SK-N-SH treated with all-trans-retinoic acid at 6 μM for 48 hours (cell line): ENCODE data around the gene LEFTY1.

Source experiments
- ATAC-seq: fragments of 200-7000 bp; cut with Tn5 transposase; 3 replicates; pipeline ENCODE4 v1.9.1; 2020; ENCODE audit warnings: mild to moderate bottlenecking, moderate library complexity
- ARNTL ChIP-seq: fragments of 450-650 bp; formaldehyde crosslinking; IDR thresholded peaks from 2 replicates; pipeline ENCODE4 v1.5.0; 2020; ENCODE audit warnings: low read depth, mild to moderate bottlenecking, moderate library complexity, borderline replicate concordance
- BACH2 ChIP-seq: fragments of 250-450 bp; sonication (Bioruptor Pico); IDR thresholded peaks from 2 replicates; pipeline ENCODE4 v1.9.0; 2021; ENCODE audit warnings: mild to moderate bottlenecking, borderline replicate concordance
- CSDC2 ChIP-seq: fragments of 250-450 bp; sonication (Bioruptor Pico); IDR thresholded peaks from 2 replicates; pipeline ENCODE4 v1.5.0; 2020; ENCODE audit warnings: mild to moderate bottlenecking, moderate library complexity
- ESRRG ChIP-seq: fragments of 250-450 bp; sonication (Bioruptor Pico); IDR thresholded peaks from 2 replicates; pipeline ENCODE4 v1.6.1; 2021; ENCODE audit warnings: mild to moderate bottlenecking
- ISL1 ChIP-seq: fragments of 250-450 bp; sonication (Bioruptor Pico); IDR thresholded peaks from 2 replicates; pipeline ENCODE4 v2.1.2; 2022; ENCODE audit warnings: mild to moderate bottlenecking, moderate library complexity
- OSR1 ChIP-seq: fragments of 250-450 bp; sonication (Bioruptor Pico); IDR thresholded peaks from 2 replicates; pipeline ENCODE4 v1.8.0; 2022; ENCODE audit warnings: moderate library complexity, mild to moderate bottlenecking, inconsistent platforms
- PPARA ChIP-seq: fragments of 250-450 bp; sonication (Bioruptor Pico); IDR thresholded peaks from 2 replicates; pipeline ENCODE4 v1.5.0; 2020; ENCODE audit warnings: mild to moderate bottlenecking, borderline replicate concordance
- RARB ChIP-seq: fragments of 250-450 bp; sonication (Bioruptor Pico); IDR thresholded peaks from 2 replicates; pipeline ENCODE4 v1.8.0; 2021; ENCODE audit warnings: mild to moderate bottlenecking, moderate library complexity
- SNAI2 ChIP-seq: fragments of 250-450 bp; sonication (Bioruptor Pico); IDR thresholded peaks from 2 replicates; pipeline ENCODE4 v1.5.0; 2020; ENCODE audit warnings: mild to moderate bottlenecking, moderate library complexity
- TCF4 ChIP-seq: fragments of 250-450 bp; sonication (Bioruptor Pico); IDR thresholded peaks from 2 replicates; pipeline ENCODE4 v1.8.0; 2021; ENCODE audit warnings: mild to moderate bottlenecking, moderate library complexity, borderline replicate concordance
- TOX ChIP-seq: fragments of 250-450 bp; sonication (Bioruptor Pico); IDR thresholded peaks from 2 replicates; pipeline ENCODE4 v1.8.0; 2021; ENCODE audit warnings: mild to moderate bottlenecking, moderate library complexity, borderline replicate concordance
- ZC3H10 ChIP-seq: fragments of 250-450 bp; sonication (Bioruptor Pico); IDR thresholded peaks from 2 replicates; pipeline ENCODE4 v1.5.1; 2021; ENCODE audit warnings: mild to moderate bottlenecking, moderate library complexity
- ZFP3 ChIP-seq: fragments of 250-450 bp; sonication (Bioruptor Pico); IDR thresholded peaks from 2 replicates; pipeline ENCODE4 v1.5.0; 2020; ENCODE audit warnings: mild to moderate bottlenecking, moderate library complexity
- ZFP30 ChIP-seq: fragments of 450-650 bp; formaldehyde crosslinking; IDR thresholded peaks from 2 replicates; pipeline ENCODE4 v1.5.0; 2022; ENCODE audit warnings: mild to moderate bottlenecking, moderate library complexity
- ZNF565 ChIP-seq: fragments of 450-650 bp; formaldehyde crosslinking; conservative IDR thresholded peaks from 2 replicates; pipeline ENCODE4 v1.5.0; 2020; ENCODE audit warnings: low read depth, mild to moderate bottlenecking, moderate library complexity
- ZNF70 ChIP-seq: fragments of 450-650 bp; formaldehyde crosslinking; IDR thresholded peaks from 2 replicates; pipeline ENCODE4 v1.5.0; 2020; ENCODE audit warnings: mild to moderate bottlenecking, moderate library complexity
- ZNF8 ChIP-seq: fragments of 450-650 bp; formaldehyde crosslinking; IDR thresholded peaks from 2 replicates; pipeline ENCODE4 v1.5.0; 2020; ENCODE audit warnings: mild to moderate bottlenecking, moderate library complexity
- TF ChIP-seq, protein P1 (sequence below): fragments of 250-450 bp; sonication (Bioruptor Pico); IDR thresholded peaks from 2 replicates; pipeline ENCODE4 v1.8.0; 2021; ENCODE audit warnings: low read depth, mild to moderate bottlenecking, moderate library complexity, borderline replicate concordance
- TF ChIP-seq, protein P2 (sequence below): fragments of 250-450 bp; sonication (Bioruptor Pico); IDR thresholded peaks from 2 replicates; pipeline ENCODE4 v1.8.0; 2020; ENCODE audit warnings: mild to moderate bottlenecking, moderate library complexity, borderline replicate concordance
- TF ChIP-seq, protein P3 (sequence below): fragments of 250-450 bp; sonication (Bioruptor Pico); IDR thresholded peaks from 2 replicates; pipeline ENCODE4 v1.5.0; 2020; ENCODE audit warnings: mild to moderate bottlenecking, moderate library complexity
- TF ChIP-seq, protein P4 (sequence below): fragments of 250-450 bp; sonication (Bioruptor Pico); IDR thresholded peaks from 2 replicates; pipeline ENCODE4 v1.5.1; 2020; ENCODE audit warnings: low read depth, mild to moderate bottlenecking, moderate library complexity

Gene LEFTY1

DNA sequence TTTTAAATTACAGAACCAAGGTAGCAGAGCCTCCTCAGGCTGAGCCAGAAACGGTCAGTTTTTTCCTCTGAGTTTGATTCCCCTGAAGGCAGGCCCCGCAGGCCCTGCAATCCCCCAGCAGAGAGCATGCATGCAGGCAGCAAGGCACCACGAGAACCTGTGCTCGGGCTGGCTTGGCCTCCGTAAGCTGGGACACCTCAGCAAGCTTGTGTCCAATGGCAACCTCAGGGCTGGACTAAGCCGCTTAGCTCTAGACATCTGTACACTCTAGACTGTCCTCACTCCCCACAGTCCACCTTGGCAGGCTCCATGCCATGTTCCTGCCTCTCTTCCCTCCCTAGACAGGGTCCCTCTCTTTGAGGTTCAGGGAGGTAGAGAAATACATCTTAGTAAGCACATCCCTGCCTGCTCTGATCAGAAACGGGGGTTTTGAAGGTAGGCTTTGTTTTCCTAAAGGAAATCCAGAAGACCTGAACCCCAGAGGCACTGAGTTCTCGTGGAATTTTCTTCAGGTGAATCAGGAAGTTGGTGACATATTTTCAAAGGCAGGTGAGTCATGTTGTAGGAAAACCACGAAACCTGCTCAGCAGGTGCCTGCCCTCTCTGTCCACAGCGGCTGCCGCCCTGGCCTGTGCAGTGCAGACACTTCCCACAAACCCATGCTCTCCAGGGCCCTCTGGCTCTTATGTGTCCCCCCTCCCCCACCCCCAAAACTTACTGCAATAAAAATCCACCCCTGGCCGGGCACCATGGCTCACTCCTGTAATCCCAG lies 13.7 kb downstream of the LEFTY1 start:
- ATAC-seq: no peak
- no peak for TF ChIP-seq ZNF8 (CRISPR knock-in tag)
- no peak for TF ChIP-seq ZFP3 (CRISPR knock-in tag)
- no peak for TF ChIP-seq ARNTL
- TF ChIP-seq ZNF70 (CRISPR knock-in tag): no peak
- no peak for TF ChIP-seq TCF4
- TF ChIP-seq, protein P1, sequence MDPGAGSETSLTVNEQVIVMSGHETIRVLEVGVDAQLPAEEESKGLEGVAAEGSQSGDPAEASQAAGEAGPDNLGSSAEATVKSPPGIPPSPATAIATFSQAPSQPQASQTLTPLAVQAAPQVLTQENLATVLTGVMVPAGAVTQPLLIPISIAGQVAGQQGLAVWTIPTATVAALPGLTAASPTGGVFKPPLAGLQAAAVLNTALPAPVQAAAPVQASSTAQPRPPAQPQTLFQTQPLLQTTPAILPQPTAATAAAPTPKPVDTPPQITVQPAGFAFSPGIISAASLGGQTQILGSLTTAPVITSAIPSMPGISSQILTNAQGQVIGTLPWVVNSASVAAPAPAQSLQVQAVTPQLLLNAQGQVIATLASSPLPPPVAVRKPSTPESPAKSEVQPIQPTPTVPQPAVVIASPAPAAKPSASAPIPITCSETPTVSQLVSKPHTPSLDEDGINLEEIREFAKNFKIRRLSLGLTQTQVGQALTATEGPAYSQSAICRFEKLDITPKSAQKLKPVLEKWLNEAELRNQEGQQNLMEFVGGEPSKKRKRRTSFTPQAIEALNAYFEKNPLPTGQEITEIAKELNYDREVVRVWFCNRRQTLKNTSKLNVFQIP (CRISPR knock-in tag): no peak
- TF ChIP-seq, protein P2, sequence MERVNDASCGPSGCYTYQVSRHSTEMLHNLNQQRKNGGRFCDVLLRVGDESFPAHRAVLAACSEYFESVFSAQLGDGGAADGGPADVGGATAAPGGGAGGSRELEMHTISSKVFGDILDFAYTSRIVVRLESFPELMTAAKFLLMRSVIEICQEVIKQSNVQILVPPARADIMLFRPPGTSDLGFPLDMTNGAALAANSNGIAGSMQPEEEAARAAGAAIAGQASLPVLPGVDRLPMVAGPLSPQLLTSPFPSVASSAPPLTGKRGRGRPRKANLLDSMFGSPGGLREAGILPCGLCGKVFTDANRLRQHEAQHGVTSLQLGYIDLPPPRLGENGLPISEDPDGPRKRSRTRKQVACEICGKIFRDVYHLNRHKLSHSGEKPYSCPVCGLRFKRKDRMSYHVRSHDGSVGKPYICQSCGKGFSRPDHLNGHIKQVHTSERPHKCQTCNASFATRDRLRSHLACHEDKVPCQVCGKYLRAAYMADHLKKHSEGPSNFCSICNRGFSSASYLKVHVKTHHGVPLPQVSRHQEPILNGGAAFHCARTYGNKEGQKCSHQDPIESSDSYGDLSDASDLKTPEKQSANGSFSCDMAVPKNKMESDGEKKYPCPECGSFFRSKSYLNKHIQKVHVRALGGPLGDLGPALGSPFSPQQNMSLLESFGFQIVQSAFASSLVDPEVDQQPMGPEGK (CRISPR knock-in tag): no peak
- no peak for TF ChIP-seq RARB
- TF ChIP-seq TOX: no peak
- no peak for TF ChIP-seq BACH2 (CRISPR knock-in tag)
- TF ChIP-seq, protein P3, sequence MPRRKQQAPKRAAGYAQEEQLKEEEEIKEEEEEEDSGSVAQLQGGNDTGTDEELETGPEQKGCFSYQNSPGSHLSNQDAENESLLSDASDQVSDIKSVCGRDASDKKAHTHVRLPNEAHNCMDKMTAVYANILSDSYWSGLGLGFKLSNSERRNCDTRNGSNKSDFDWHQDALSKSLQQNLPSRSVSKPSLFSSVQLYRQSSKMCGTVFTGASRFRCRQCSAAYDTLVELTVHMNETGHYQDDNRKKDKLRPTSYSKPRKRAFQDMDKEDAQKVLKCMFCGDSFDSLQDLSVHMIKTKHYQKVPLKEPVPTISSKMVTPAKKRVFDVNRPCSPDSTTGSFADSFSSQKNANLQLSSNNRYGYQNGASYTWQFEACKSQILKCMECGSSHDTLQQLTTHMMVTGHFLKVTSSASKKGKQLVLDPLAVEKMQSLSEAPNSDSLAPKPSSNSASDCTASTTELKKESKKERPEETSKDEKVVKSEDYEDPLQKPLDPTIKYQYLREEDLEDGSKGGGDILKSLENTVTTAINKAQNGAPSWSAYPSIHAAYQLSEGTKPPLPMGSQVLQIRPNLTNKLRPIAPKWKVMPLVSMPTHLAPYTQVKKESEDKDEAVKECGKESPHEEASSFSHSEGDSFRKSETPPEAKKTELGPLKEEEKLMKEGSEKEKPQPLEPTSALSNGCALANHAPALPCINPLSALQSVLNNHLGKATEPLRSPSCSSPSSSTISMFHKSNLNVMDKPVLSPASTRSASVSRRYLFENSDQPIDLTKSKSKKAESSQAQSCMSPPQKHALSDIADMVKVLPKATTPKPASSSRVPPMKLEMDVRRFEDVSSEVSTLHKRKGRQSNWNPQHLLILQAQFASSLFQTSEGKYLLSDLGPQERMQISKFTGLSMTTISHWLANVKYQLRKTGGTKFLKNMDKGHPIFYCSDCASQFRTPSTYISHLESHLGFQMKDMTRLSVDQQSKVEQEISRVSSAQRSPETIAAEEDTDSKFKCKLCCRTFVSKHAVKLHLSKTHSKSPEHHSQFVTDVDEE: no peak
- TF ChIP-seq, protein P4, sequence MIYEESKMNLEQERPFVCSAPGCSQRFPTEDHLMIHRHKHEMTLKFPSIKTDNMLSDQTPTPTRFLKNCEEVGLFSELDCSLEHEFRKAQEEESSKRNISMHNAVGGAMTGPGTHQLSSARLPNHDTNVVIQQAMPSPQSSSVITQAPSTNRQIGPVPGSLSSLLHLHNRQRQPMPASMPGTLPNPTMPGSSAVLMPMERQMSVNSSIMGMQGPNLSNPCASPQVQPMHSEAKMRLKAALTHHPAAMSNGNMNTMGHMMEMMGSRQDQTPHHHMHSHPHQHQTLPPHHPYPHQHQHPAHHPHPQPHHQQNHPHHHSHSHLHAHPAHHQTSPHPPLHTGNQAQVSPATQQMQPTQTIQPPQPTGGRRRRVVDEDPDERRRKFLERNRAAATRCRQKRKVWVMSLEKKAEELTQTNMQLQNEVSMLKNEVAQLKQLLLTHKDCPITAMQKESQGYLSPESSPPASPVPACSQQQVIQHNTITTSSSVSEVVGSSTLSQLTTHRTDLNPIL (CRISPR knock-in tag): no peak
- no peak for TF ChIP-seq ZFP30 (CRISPR knock-in tag)
- no peak for TF ChIP-seq OSR1 (CRISPR knock-in tag)
- TF ChIP-seq ZC3H10 (CRISPR knock-in tag): no peak

DNA sequence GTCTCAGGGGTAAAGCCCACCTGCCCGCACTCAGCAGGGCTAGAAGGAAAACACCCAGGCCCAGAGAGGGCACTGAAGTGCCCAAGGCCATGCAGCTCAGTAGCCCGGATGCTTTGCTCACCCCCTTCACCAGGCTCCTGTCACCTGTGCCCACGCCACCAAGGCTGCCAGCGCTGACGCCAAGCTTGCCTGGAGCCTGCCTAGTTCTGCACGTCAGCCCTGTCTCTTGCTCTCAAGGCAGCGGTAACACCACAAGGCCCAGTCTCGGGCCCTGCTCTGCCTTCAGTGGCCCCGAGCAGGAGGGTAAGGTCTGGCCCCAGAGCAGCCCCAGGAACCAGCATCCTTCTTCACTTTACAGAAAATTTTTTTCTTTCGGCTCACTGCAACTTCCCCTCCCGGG lies 14.5 kb downstream of the LEFTY1 start:
- no peak for ATAC-seq
- no peak for TF ChIP-seq CSDC2 (CRISPR knock-in tag)
- TF ChIP-seq, protein P3: no peak
- TF ChIP-seq ESRRG: no peak
- no peak for TF ChIP-seq PPARA (CRISPR knock-in tag)
- no peak for TF ChIP-seq SNAI2 (CRISPR knock-in tag)
- no peak for TF ChIP-seq TOX
- TF ChIP-seq ZNF8 (CRISPR knock-in tag): no peak
- no peak for TF ChIP-seq OSR1 (CRISPR knock-in tag)
- TF ChIP-seq ARNTL: no peak
- TF ChIP-seq ZNF70 (CRISPR knock-in tag): no peak
- no peak for TF ChIP-seq ZNF565 (CRISPR knock-in tag)
- TF ChIP-seq ISL1 (CRISPR knock-in tag): no peak
